SK-N-SH (cell line): ENCODE measurements around the gene HTR6. TPM values are rescaled to one million over a fixed set of nuclear protein-coding genes. Genes with fewer than 3 reads are reported as not detected.
A peak's percentile ranks its signal among the peaks of the same experiment; 100 is the strongest.

Experiments used
- CTCF ChIA-PET: fragments of 300-600, 350-600 bp; formaldehyde crosslinking; extraction: SDS; loops from one replicate; lab custom pipeline; 2021; lab: Yijun Ruan, JAX
- POLR2A ChIA-PET: fragments of 350-600 bp; sonication (Branson Sonifier 250); formaldehyde crosslinking; extraction: SDS; loops from one replicate; lab custom pipeline; 2020; ENCODE audit warnings: antibody characterized with exemption, inconsistent platforms; lab: Yijun Ruan, JAX
- DNase-seq: peaks from one replicate; pipeline ENCODE4 v3.0.0; 2012
- H2AFZ ChIP-seq: fragments of 200-600 bp; sonication (generic); 2 replicates; pipeline ENCODE4 v1.8.1; 2016; ENCODE audit warnings: antibody characterized with exemption, mild to moderate bottlenecking, low read depth
- H3F3A ChIP-seq: fragments of 200-600 bp; sonication (generic); replicated peaks from 2 replicates; pipeline ENCODE3; 2016; ENCODE audit warnings: antibody characterized with exemption, mild to moderate bottlenecking; ENCODE audit not compliant: insufficient read depth
- H3K27ac ChIP-seq, 2 experiments: fragments of 200-500 bp in 1 of 2; fragments of 200-600 bp in 1 of 2; sonication (Bioruptor generic) in 1 of 2; sonication (generic), shearing (Covaris generic) in 1 of 2; 2 replicates each; pipeline versions ENCODE4 v1.5.1 to v1.6.1; 2014 to 2016; ENCODE audit warnings: low read depth in 2 of 2, inconsistent platforms in 1 of 2, low read length in 1 of 2, mild to moderate bottlenecking in 1 of 2, mixed read lengths in 1 of 2
- H3K27me3 ChIP-seq: fragments of 200-600 bp; sonication (generic), shearing (Covaris generic); 2 replicates; pipeline ENCODE4 v1.6.1; 2016; ENCODE audit warnings: mixed run types; ENCODE audit not compliant: insufficient read depth
- H3K36me3 ChIP-seq, 2 experiments: fragments of 200-500 bp in 1 of 2; fragments of 200-600 bp in 1 of 2; sonication (Bioruptor generic) in 1 of 2; sonication (generic) in 1 of 2; replicated peaks in 1 of 2; 2 replicates each; pipeline versions ENCODE3 to v1.5.1; 2014 to 2016; ENCODE audit warnings: low read length in 1 of 2, mild to moderate bottlenecking in 1 of 2; ENCODE audit not compliant: insufficient read depth in 2 of 2, control insufficient read depth in 1 of 2
- H3K4me1 ChIP-seq, 2 experiments: fragments of 200-500 bp in 1 of 2; fragments of 200-600 bp in 1 of 2; sonication (Bioruptor generic) in 1 of 2; sonication (generic), shearing (Covaris generic) in 1 of 2; 2 replicates each; pipeline versions ENCODE4 v1.5.1 to v1.6.1; 2014 to 2016; ENCODE audit warnings: low read depth in 1 of 2, low read length in 1 of 2, mixed run types in 1 of 2; ENCODE audit not compliant: insufficient read depth in 2 of 2, control insufficient read depth in 1 of 2
- H3K4me2 ChIP-seq: fragments of 200-600 bp; sonication (generic), shearing (Covaris generic); 2 replicates; pipeline ENCODE4 v1.6.1; 2017; ENCODE audit warnings: mixed run types
- H3K4me3 ChIP-seq, 2 experiments: fragments of 200-500 bp in 1 of 2; fragments of 200-600 bp in 1 of 2; sonication (Bioruptor generic) in 1 of 2; sonication (generic), shearing (Covaris generic) in 1 of 2; 2 replicates each; pipeline versions ENCODE4 v1.5.1 to v1.8.1; 2014 to 2016; ENCODE audit warnings: low read depth in 2 of 2, inconsistent platforms in 1 of 2, low read length in 1 of 2, mild to moderate bottlenecking in 1 of 2, mixed read lengths in 1 of 2, moderate library complexity in 1 of 2
- H3K79me2 ChIP-seq: fragments of 200-600 bp; sonication (generic); 2 replicates; pipeline ENCODE4 v1.8.1; 2017; ENCODE audit warnings: mild to moderate bottlenecking; ENCODE audit not compliant: insufficient read depth
- H3K9ac ChIP-seq: fragments of 200-600 bp; sonication (generic); 2 replicates; pipeline ENCODE4 v1.6.1; 2017; ENCODE audit warnings: mixed run types
- H3K9me2 ChIP-seq: fragments of 200-600 bp; sonication (generic); 2 replicates; pipeline ENCODE4 v1.6.1; 2017; ENCODE audit warnings: mixed run types
- H3K9me3 ChIP-seq: fragments of 200-600 bp; sonication (generic); 2 replicates; pipeline ENCODE4 v1.6.1; 2017; ENCODE audit warnings: mixed run types, mild to moderate bottlenecking, moderate library complexity
- H4K20me1 ChIP-seq: fragments of 200-600 bp; sonication (generic); 2 replicates; pipeline ENCODE4 v1.6.1; 2017; ENCODE audit warnings: mild to moderate bottlenecking, mixed run types; ENCODE audit not compliant: insufficient read depth
- ELF1 ChIP-seq: IDR thresholded peaks from 2 replicates; pipeline ENCODE4 v1.4.0; 2012
- FOSL2 ChIP-seq: IDR thresholded peaks from 2 replicates; pipeline ENCODE4 v1.4.0; 2012; ENCODE audit warnings: low read depth, mild to moderate bottlenecking, moderate library complexity, borderline replicate concordance
- FOXJ3 ChIP-seq: sonication (generic); formaldehyde crosslinking; IDR thresholded peaks from 2 replicates; pipeline ENCODE4 v1.5.1; 2020; ENCODE audit warnings: mild to moderate bottlenecking, missing genetic modification reagents
- GABPA ChIP-seq: IDR thresholded peaks from 2 replicates; pipeline ENCODE4 v1.4.0; 2012; ENCODE audit warnings: low read depth, mild to moderate bottlenecking
- GATA2 ChIP-seq: sonication (generic); formaldehyde crosslinking; IDR thresholded peaks from 2 replicates; pipeline ENCODE4 v1.5.0; 2020; ENCODE audit warnings: mild to moderate bottlenecking, missing genetic modification reagents
- MXI1 ChIP-seq: IDR thresholded peaks from 2 replicates; pipeline ENCODE4 v1.6.1; 2012; ENCODE audit warnings: mild to moderate bottlenecking, low read depth, low read length, improper control_type of control experiment
- NFIC ChIP-seq: IDR thresholded peaks from 2 replicates; pipeline ENCODE4 v1.4.0; 2012; ENCODE audit warnings: borderline replicate concordance
- POLR2AphosphoS5 ChIP-seq: IDR thresholded peaks from 2 replicates; pipeline ENCODE4 v1.6.1; 2012; ENCODE audit warnings: low read depth, low read length
- RAD21 ChIP-seq: IDR thresholded peaks from 2 replicates; pipeline ENCODE4 v1.6.1; 2012; ENCODE audit warnings: mild to moderate bottlenecking, low read length
- ZBTB33 ChIP-seq: IDR thresholded peaks from 2 replicates; pipeline ENCODE4 v1.4.0; 2012; ENCODE audit warnings: low read depth, borderline replicate concordance
- WGBS: methylation state at CpG from one replicate; pipeline ENCODE4 v1.1.6; 2017; ENCODE audit warnings: low lambda C conversion rate; 5-methylcytosine and 5-hydroxymethylcytosine counted together
- polyA plus RNA-seq, 3 experiments: library from polyadenylated mRNA; depleted of rRNA; stranded (reverse); fragments of >200 nt; gene quantifications; 2 replicates each; pipeline ENCODE4 v1.2.3, GENCODE V29; 2012
- TF ChIP-seq, protein P1 (sequence below): IDR thresholded peaks from 2 replicates; pipeline ENCODE4 v1.4.0; 2012; ENCODE audit warnings: low read depth

Gene HTR6
- polyA plus RNA-seq, 1 of the 3 experiments (the other 2 are of a cell fraction): 0.05 TPM

DNA sequence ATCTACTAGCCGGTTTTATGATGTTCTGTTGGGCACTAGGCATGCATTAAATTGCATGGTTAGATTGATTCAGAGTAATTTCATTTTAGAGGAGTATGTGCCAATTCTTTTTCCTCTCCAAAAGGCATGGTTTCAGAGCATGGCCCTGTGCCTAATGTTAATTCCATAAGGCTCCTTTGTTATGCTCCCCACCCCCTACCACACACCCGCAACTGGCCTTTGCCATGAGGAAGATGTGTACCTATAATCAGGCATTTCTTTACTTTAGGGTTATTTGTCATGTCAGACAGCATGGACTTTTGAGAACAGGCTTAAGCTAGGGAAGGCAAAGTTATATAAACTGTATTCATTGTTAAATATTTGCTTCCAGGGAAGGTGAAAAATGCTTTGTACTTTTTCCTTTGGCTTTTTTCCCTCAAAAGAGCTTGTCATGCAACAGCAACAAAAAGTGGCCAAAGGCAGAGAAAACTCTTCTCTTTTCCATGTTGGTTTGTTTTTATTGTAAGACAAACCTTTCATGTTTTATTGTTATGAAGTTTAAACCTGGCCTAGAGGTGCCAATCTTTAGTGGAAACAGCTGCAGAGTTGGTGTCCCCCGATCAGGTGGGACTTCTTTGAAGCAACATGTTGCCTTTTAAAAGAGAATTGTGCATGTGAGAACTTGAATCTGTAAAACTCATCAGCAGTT, 44.8 kb upstream of the HTR6 start:
- Histone ChIP-seq H3K9me3 (no peaks in the 10 kb centered on the region), H3K4me2 (no peak overlapping the region), H3K4me1 (peaks cover 4 to 13% of the 10 kb centered on the region in 2 experiments; a peak in 3 of 4 replicates)
- POLR2A ChIA-PET: no interaction called here
- 84% methylated on average over 3 of the region's 3 CpGs for WGBS
- TF ChIP-seq POLR2AphosphoS5 (no peak), RAD21 (no peak), FOXJ3 (CRISPR knock-in tag) (no peak), GATA2 (CRISPR knock-in tag) (no peak)
- TF ChIP-seq, protein P1, sequence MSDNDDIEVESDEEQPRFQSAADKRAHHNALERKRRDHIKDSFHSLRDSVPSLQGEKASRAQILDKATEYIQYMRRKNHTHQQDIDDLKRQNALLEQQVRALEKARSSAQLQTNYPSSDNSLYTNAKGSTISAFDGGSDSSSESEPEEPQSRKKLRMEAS: no peak
- TF ChIP-seq, all 33 proteins: peak for 0
- Histone ChIP-seq H4K20me1 (peaks cover 28% of the 10 kb centered on the region), H3K9ac (no peak overlapping the region), H2AFZ (no peak overlapping the region), H3K27me3 (no peaks in the 10 kb centered on the region), H3K79me2 (peaks cover 70% of the 10 kb centered on the region), H3K9me2 (no peaks in the 10 kb centered on the region), H3K4me3 (no peak overlapping the region), H3F3A (peaks cover 6% of the 10 kb centered on the region), H3K27ac (peak overlapping the region in 1 of 2 experiments; percentile 39; a peak in 2 of 4 replicates), H3K36me3 (peaks cover 28 to 29% of the 10 kb centered on the region in 2 experiments)
- CTCF ChIA-PET: interaction anchor here (0.9 to 1.2 kb wide), 2 partner anchors 37 to 96 kb away, joined by 3 read pairs; no protein-coding TSS in a partner anchor
- no peak for DNase-seq

GRCh38 chr1:19620786-19621185, 43.9 kb upstream of the HTR6 start:
- ChIA-PET CTCF (interaction anchor here (1.2 to 1.5 kb wide), 2 partner anchors 33 to 38 kb away, joined by 3 read pairs; no protein-coding TSS in a partner anchor), POLR2A (no interaction called here)
- Histone ChIP-seq H3K9ac (no peak overlapping the region), H4K20me1 (peaks cover 28% of the 10 kb centered on the region), H3K27ac (peak overlapping the region in 1 of 2 experiments; percentile 25; a peak in 2 of 4 replicates), H3K4me1 (peaks cover 10 to 13% of the 10 kb centered on the region in 2 experiments; a peak in 3 of 4 replicates), H3K4me3 (no peak overlapping the region), H2AFZ (no peak overlapping the region), H3K9me2 (no peaks in the 10 kb centered on the region), H3K9me3 (no peaks in the 10 kb centered on the region), H3K79me2 (peaks cover 62% of the 10 kb centered on the region), H3F3A (peaks cover 6% of the 10 kb centered on the region), H3K36me3 (peaks cover 32 to 34% of the 10 kb centered on the region in 2 experiments), H3K27me3 (no peaks in the 10 kb centered on the region), H3K4me2 (no peak overlapping the region)
- DNase-seq: no peak
- 84% methylated on average over 3 of the region's 3 CpGs for WGBS
- no peak for TF ChIP-seq FOSL2
- TF ChIP-seq GABPA: no peak
- TF ChIP-seq ELF1: no peak
- no peak for TF ChIP-seq NFIC
- no peak for TF ChIP-seq MXI1
- TF ChIP-seq, protein P1: no peak
- no peak for TF ChIP-seq ZBTB33
